NCI-H748 (cell line): ENCODE measurements around the gene LTV1.
"Not testable (repeated sequence)": the region's sequence is repeated elsewhere in the genome, so short reads cannot be mapped to it uniquely, and the experiment has no call there.

Source experiments
- DNase-seq: peaks from one replicate; lab custom pipeline; 2025; ENCODE audit not compliant: unreplicated experiment; lab: John Stamatoyannopoulos, UW

LTV1 gene

GRCh38 chr6:143842902-143843676 is at the start of gene LTV1:
Gene LTV1 (plus strand): TSS chr6:143843338. CDS start chr6:143843478, 140 bp downstream.
- DNase-seq = peak; percentile 97

GRCh38 chr6:143796551-143796950 is 46.6 kb upstream of the LTV1 start:
- not testable (repeated sequence) for DNase-seq

GRCh38 chr6:143798487-143798886 is 44.7 kb upstream of the LTV1 start:
- DNase-seq = not testable (repeated sequence)

- no peak for DNase-seq
Observed at GRCh38 chr6:143802833-143803565, 40.1 kb upstream of the LTV1 start.

- DNase-seq = no peak
Observed at GRCh38 chr6:143803769-143804568, 39.2 kb upstream of the LTV1 start.

- no peak for DNase-seq
Observed at GRCh38 chr6:143804835-143805239, 38.3 kb upstream of the LTV1 start.

GRCh38 chr6:143806282-143807102 is 36.6 kb upstream of the LTV1 start:
- DNase-seq = no peak

GRCh38 chr6:143807103-143807772 is 35.9 kb upstream of the LTV1 start:
- DNase-seq = no peak

GRCh38 chr6:143810745-143811144 is 32.4 kb upstream of the LTV1 start:
- DNase-seq = no peak

- no peak for DNase-seq
Observed at GRCh38 chr6:143811501-143812157, 31.5 kb upstream of the LTV1 start.

- no peak for DNase-seq
Observed at GRCh38 chr6:143817621-143818020, 25.5 kb upstream of the LTV1 start.

- DNase-seq = no peak
Observed at GRCh38 chr6:143821359-143821758, 21.8 kb upstream of the LTV1 start.

- DNase-seq = no peak
Observed at GRCh38 chr6:143822584-143823024, 20.5 kb upstream of the LTV1 start.

GRCh38 chr6:143823548-143823947 is 19.6 kb upstream of the LTV1 start:
- DNase-seq = no peak

GRCh38 chr6:143828572-143828971 is 14.6 kb upstream of the LTV1 start:
- no peak for DNase-seq

- no peak for DNase-seq
Observed at GRCh38 chr6:143836150-143836549, 7.0 kb upstream of the LTV1 start.

GRCh38 chr6:143838395-143838794 is 4.7 kb upstream of the LTV1 start:
- no peak for DNase-seq

GRCh38 chr6:143839196-143839595 is 3.9 kb upstream of the LTV1 start:
- DNase-seq = no peak

- DNase-seq = no peak
Observed at GRCh38 chr6:143840595-143841265, 2.4 kb upstream of the LTV1 start.
